Measurements from ENCODE around the gene PUM2. TPM values are rescaled to one million over a fixed set of nuclear protein-coding genes. Genes with fewer than 3 reads are reported as not detected.
"Not testable (repeated sequence)": the region's sequence is repeated elsewhere in the genome, so short reads cannot be mapped to it uniquely, and the experiment has no call there.

PUM2 gene
- total RNA-seq, 4 donors from 2014 or later, result 29.3 to 81.4 (median 48.2) TPM

GRCh38 chr2:20236496-20236895 is 114.1 kb downstream of the PUM2 start:
- peak overlapping the region; percentile 85 to 98 (median 88) for H3K27ac ChIP-seq
- H3K4me3 ChIP-seq, result no peak overlapping the region
- H3K9me3 ChIP-seq, result no peaks in the 10 kb centered on the region
- intact Hi-C loops (cut with DNase I), result no loop called here
- H3K36me3 ChIP-seq, result no peaks in the 10 kb centered on the region
- no peak for DNase-seq
- TF ChIP-seq CTCF (IDR thresholded peaks at IDR 0.05) (no peak), POLR2A (IDR thresholded peaks at IDR 0.05) (peak in 2 of 4 donors; percentile 16 to 20)
- no peaks in the 10 kb centered on the region for H3K27me3 ChIP-seq
- H3K4me1 ChIP-seq, result peaks cover 6 to 60% (median 21%) of the 10 kb centered on the region in 3 donors
- 31 to 36% methylated on average over 5 of the region's 5 CpGs for WGBS, 2 donors

GRCh38 chr2:20235655-20236305 is 114.9 kb downstream of the PUM2 start:
- Histone ChIP-seq H3K4me3 (no peak overlapping the region), H3K9me3 (no peaks in the 10 kb centered on the region), H3K4me1 (peaks cover 12 to 67% (median 25%) of the 10 kb centered on the region in 3 donors), H3K36me3 (no peaks in the 10 kb centered on the region), H3K27me3 (no peaks in the 10 kb centered on the region), H3K27ac (peak overlapping the region; percentile 85 to 98 (median 88))
- TF ChIP-seq POLR2A (IDR thresholded peaks at IDR 0.05) (no peak), CTCF (IDR thresholded peaks at IDR 0.05) (no peak)
- no peak for DNase-seq
- intact Hi-C loops (cut with DNase I), result no loop called here
- WGBS, 2 donors, result 48 to 55% methylated on average over 6 to 9 of the region's 10 CpGs

- H3K27me3 ChIP-seq; H3K4me3 ChIP-seq; DNase-seq; intact Hi-C loops (cut with DNase I); H3K9me3 ChIP-seq; H3K36me3 ChIP-seq: not testable (repeated sequence)
- WGBS, 2 donors, result 7 to 49% methylated on average over 1 to 2 of the region's 2 CpGs
- Histone ChIP-seq H3K4me1 (peaks cover 12 to 71% (median 25%) of the 10 kb centered on the region in 3 donors), H3K27ac (peak overlapping the region in 3 of 4 donors; percentile 88 to 98 (median 89))
Observed at GRCh38 chr2:20234597-20234996, 116.0 kb downstream of the PUM2 start.

- peak overlapping the region; percentile 89 to 98 (median 92) for H3K27ac ChIP-seq
Observed at GRCh38 chr2:20232837-20233207, 117.8 kb downstream of the PUM2 start.

GRCh38 chr2:20231598-20232026 is 119.0 kb downstream of the PUM2 start:
- no peaks in the 10 kb centered on the region for H3K36me3 ChIP-seq
- 25 to 42% methylated on average over 3 to 5 of the region's 6 CpGs for WGBS, 2 donors
- H3K4me1 ChIP-seq, result peaks cover 12 to 63% (median 25%) of the 10 kb centered on the region in 3 donors
- TF ChIP-seq POLR2A (IDR thresholded peaks at IDR 0.05) (peak in 1 of 4 donors; percentile 19), CTCF (IDR thresholded peaks at IDR 0.05) (peak in 1 of 6 experiments; percentile 8)
- DNase-seq, result no peak
- no peaks in the 10 kb centered on the region for H3K9me3 ChIP-seq
- peak overlapping the region; percentile 80 to 98 (median 92) for H3K27ac ChIP-seq
- intact Hi-C loops (cut with DNase I), result no loop called here
- no peak overlapping the region for H3K4me3 ChIP-seq
- peaks cover 0 to 12% (median 0%) of the 10 kb centered on the region in 4 donors for H3K27me3 ChIP-seq

More at GRCh38 chr2:20232837-20233207, 117.8 kb downstream of the PUM2 start:
- no peak for DNase-seq
- 44 to 50% methylated on average over 5 of the region's 5 CpGs for WGBS, 2 donors
- peaks cover 0 to 8% (median 0%) of the 10 kb centered on the region in 4 donors for H3K27me3 ChIP-seq
- no peak for TF ChIP-seq CTCF (IDR thresholded peaks at IDR 0.05)
- TF ChIP-seq POLR2A (IDR thresholded peaks at IDR 0.05), result no peak
- no peaks in the 10 kb centered on the region for H3K36me3 ChIP-seq
- no peak overlapping the region for H3K4me3 ChIP-seq
- H3K9me3 ChIP-seq, result no peaks in the 10 kb centered on the region
- intact Hi-C loops (cut with DNase I), result no loop called here
- peaks cover 12 to 71% (median 25%) of the 10 kb centered on the region in 3 donors for H3K4me1 ChIP-seq

Measured in esophagus squamous epithelium (tissue), 5 donors.